ENCODE data around the gene SNAP91. TPM values are rescaled to one million over a fixed set of nuclear protein-coding genes. Genes with fewer than 3 reads are reported as not detected.
"Not testable (repeated sequence)": the region's sequence is repeated elsewhere in the genome, so short reads cannot be mapped to it uniquely, and the experiment has no call there.

Gene SNAP91
- total RNA-seq, 1 donor from 2014 or later, result 0.11 TPM

- no peak for DNase-seq (ENCODE audit: extremely low spot score, unreplicated experiment)
- Mint-ChIP-seq H3K4me3 (ENCODE audit: unreplicated experiment) (no peak overlapping the region), H3K27me3 (ENCODE audit: unreplicated experiment) (peaks cover 14% of the 10 kb centered on the region), H3K36me3 (ENCODE audit: unreplicated experiment) (no peaks in the 10 kb centered on the region), H3K9me3 (ENCODE audit: unreplicated experiment) (no peaks in the 10 kb centered on the region), H3K4me1 (ENCODE audit: unreplicated experiment) (no peaks in the 10 kb centered on the region), H3K27ac (ENCODE audit: unreplicated experiment) (no peak overlapping the region)
- TF ChIP-seq CTCF (IDR thresholded peaks at IDR 0.05), result peak; percentile 40
Measured at GRCh38 chr6:83592770-83593394, 116.0 kb downstream of the SNAP91 start.

- Mint-ChIP-seq H3K27me3 (ENCODE audit: unreplicated experiment) (peaks cover 11% of the 10 kb centered on the region), H3K27ac (ENCODE audit: unreplicated experiment) (no peak overlapping the region), H3K4me1 (ENCODE audit: unreplicated experiment) (no peaks in the 10 kb centered on the region), H3K4me3 (ENCODE audit: unreplicated experiment) (no peak overlapping the region), H3K36me3 (ENCODE audit: unreplicated experiment) (no peaks in the 10 kb centered on the region), H3K9me3 (ENCODE audit: unreplicated experiment) (no peaks in the 10 kb centered on the region)
- no peak for DNase-seq (ENCODE audit: extremely low spot score, unreplicated experiment)
- no peak for TF ChIP-seq CTCF (IDR thresholded peaks at IDR 0.05)
Measured at GRCh38 chr6:83590416-83590815, 118.5 kb downstream of the SNAP91 start.

GRCh38 chr6:83589076-83589475 lies 119.8 kb downstream of the SNAP91 start:
- no peak for TF ChIP-seq CTCF (IDR thresholded peaks at IDR 0.05)
- no peak overlapping the region for H3K27ac Mint-ChIP-seq (ENCODE audit: unreplicated experiment)
- H3K4me1 Mint-ChIP-seq (ENCODE audit: unreplicated experiment), result no peaks in the 10 kb centered on the region
- H3K36me3 Mint-ChIP-seq (ENCODE audit: unreplicated experiment), result no peaks in the 10 kb centered on the region
- DNase-seq (ENCODE audit: extremely low spot score, unreplicated experiment), result no peak
- H3K4me3 Mint-ChIP-seq (ENCODE audit: unreplicated experiment), result no peak overlapping the region
- peaks cover 12% of the 10 kb centered on the region for H3K27me3 Mint-ChIP-seq (ENCODE audit: unreplicated experiment)
- no peaks in the 10 kb centered on the region for H3K9me3 Mint-ChIP-seq (ENCODE audit: unreplicated experiment)

- Mint-ChIP-seq H3K4me1 (ENCODE audit: unreplicated experiment) (no peaks in the 10 kb centered on the region), H3K36me3 (ENCODE audit: unreplicated experiment) (no peaks in the 10 kb centered on the region), H3K4me3 (ENCODE audit: unreplicated experiment) (no peak overlapping the region), H3K27me3 (ENCODE audit: unreplicated experiment) (peaks cover 12% of the 10 kb centered on the region), H3K9me3 (ENCODE audit: unreplicated experiment) (no peaks in the 10 kb centered on the region), H3K27ac (ENCODE audit: unreplicated experiment) (no peak overlapping the region)
- no peak for TF ChIP-seq CTCF (IDR thresholded peaks at IDR 0.05)
- no peak for DNase-seq (ENCODE audit: extremely low spot score, unreplicated experiment)
Measured at GRCh38 chr6:83578057-83578456, 130.8 kb downstream of the SNAP91 start.

- Mint-ChIP-seq H3K27ac (ENCODE audit: unreplicated experiment) (no peak overlapping the region), H3K9me3 (ENCODE audit: unreplicated experiment) (no peaks in the 10 kb centered on the region), H3K36me3 (ENCODE audit: unreplicated experiment) (no peaks in the 10 kb centered on the region), H3K27me3 (ENCODE audit: unreplicated experiment) (peaks cover 7% of the 10 kb centered on the region), H3K4me3 (ENCODE audit: unreplicated experiment) (no peak overlapping the region), H3K4me1 (ENCODE audit: unreplicated experiment) (no peaks in the 10 kb centered on the region)
- DNase-seq (ENCODE audit: extremely low spot score, unreplicated experiment), result no peak
- no peak for TF ChIP-seq CTCF (IDR thresholded peaks at IDR 0.05)
Measured at GRCh38 chr6:83574783-83575182, 134.1 kb downstream of the SNAP91 start.

GRCh38 chr6:83571663-83572185 lies 137.2 kb downstream of the SNAP91 start:
- not testable (repeated sequence) for H3K9me3 Mint-ChIP-seq (ENCODE audit: unreplicated experiment); H3K27ac Mint-ChIP-seq (ENCODE audit: unreplicated experiment); DNase-seq (ENCODE audit: extremely low spot score, unreplicated experiment); H3K4me3 Mint-ChIP-seq (ENCODE audit: unreplicated experiment); H3K27me3 Mint-ChIP-seq (ENCODE audit: unreplicated experiment); H3K4me1 Mint-ChIP-seq (ENCODE audit: unreplicated experiment); H3K36me3 Mint-ChIP-seq (ENCODE audit: unreplicated experiment)

Data from osteocyte (in vitro differentiated cells).